NCI-H345 (cell line): ENCODE results near the gene SNX10.
A peak's percentile ranks its signal among the peaks of the same experiment; 100 is the strongest.

Experiments
- DNase-seq: peaks from one replicate; lab custom pipeline; 2025; lab: John Stamatoyannopoulos, UW

SNX10 gene

DNA sequence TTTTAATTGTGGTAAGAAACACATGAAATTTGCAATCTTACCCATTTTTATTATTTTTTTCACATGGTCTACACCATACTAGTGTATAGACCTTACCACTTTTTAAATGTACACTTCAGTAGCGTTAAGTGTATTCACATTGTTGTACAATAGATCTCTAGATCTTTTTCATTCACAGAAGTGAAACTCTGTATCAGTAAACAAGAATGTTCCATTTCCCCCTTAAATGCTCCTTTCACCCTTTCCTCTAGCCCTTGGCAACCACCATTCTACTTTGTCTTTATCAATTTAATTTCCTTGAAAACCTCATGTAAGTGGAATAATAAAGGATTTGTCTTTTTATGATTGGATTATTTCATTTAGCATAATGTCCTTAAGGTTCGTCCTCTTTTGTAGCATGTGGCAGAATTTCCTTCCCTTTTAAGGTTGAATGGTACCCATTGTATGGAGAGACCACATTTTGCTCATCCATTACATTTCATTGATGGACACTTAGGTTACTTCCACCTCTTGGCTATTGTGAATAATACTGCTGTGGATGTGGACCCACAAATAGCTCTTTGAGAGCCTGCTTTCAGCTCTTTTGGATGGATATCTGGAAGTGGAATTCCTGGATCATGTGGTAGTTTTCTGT lies 45.7 kb downstream of the SNX10 start:
- DNase-seq: no peak

- no peak for DNase-seq
These were observed 48.9 kb downstream of the SNX10 start for GRCh38 chr7:26340476-26341018.

DNA sequence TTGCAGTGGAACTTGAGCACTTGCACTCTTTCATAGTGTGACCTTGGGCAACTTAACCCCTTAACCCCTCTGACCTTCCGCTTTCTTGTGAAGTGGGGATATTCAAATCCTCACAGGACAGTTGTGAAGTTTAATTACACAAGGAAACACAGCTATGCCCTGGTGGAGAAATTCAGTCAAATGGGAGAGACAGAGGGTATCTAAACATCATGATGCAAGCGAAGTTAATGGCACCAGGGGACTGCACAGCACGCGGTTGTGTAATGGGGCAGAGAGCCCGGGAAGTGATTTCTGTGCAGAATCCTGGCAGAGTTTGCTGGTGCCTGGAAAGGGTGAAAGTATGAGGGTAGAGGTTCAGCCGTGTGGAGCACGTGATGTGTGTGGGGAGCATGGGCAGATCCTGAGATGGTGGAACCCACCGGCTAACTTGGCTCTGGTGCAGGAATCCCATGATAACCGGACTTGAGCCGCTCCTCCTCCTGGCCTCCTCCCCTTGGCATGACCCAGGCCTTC lies 51.7 kb downstream of the SNX10 start:
- DNase-seq: no peak

DNA sequence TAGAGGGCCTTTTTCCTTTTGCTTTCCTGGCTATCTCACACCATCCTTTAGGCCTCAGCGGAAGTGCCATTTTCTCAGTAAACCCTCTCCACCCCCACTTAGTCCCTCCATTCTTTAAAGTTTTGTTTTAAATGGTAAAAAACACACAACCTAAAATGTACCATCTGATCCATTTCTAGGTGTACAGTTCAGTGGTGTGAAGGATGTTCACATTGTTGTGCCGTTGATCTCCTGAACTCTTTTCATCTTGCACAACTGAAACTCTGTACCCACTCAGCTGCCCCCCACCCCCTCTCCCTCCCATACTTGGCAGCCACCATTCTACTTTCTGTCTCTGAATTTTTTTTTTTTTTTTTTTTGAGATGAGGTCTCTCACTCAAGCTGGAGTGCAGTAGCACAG lies 52.2 kb downstream of the SNX10 start:
- DNase-seq: no peak

- no peak for DNase-seq
These were observed 53.5 kb downstream of the SNX10 start for GRCh38 chr7:26345202-26345601.

- no peak for DNase-seq
These were observed 54.2 kb downstream of the SNX10 start for GRCh38 chr7:26345837-26346236.

DNA sequence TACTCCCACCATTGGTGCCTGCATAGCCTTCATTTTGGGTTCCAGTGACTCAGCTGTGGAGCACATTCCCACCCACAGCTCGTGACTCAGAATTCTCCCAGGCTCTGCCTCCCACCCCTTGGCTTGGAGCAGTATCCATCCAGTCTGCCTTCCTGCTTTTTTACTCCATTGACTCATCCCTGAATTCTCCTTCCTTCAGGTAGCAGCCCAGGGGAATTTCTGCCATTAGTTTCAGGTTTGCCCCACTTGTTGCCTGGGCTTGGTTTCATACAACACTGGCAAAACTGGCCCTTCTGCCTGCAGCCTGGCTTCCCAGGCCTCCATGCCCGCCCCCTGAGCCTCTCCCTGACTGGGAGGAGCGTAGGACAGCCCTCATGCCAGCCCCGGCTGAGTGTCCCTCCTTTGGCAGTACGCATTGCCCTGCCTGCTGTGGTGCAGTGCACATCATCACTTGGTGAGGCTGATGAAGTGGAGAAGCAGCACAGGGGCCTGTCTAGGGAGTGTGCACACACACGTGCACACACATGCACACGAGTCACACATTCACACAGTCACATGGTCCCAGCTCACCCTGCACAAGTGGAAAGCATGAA lies 55.0 kb downstream of the SNX10 start:
- DNase-seq: no peak

- DNase-seq: no peak
These were observed 56.7 kb downstream of the SNX10 start for GRCh38 chr7:26348234-26348851.

GRCh38 chr7:26349005-26349915 lies 57.6 kb downstream of the SNX10 start:
- peak; percentile 28 for DNase-seq

- DNase-seq: no peak
These were observed 59.5 kb downstream of the SNX10 start for GRCh38 chr7:26351171-26351570.

- DNase-seq: no peak
These were observed 64.6 kb downstream of the SNX10 start for GRCh38 chr7:26356229-26356628.

GRCh38 chr7:26356929-26357798 lies 65.5 kb downstream of the SNX10 start:
- DNase-seq: no peak

DNA sequence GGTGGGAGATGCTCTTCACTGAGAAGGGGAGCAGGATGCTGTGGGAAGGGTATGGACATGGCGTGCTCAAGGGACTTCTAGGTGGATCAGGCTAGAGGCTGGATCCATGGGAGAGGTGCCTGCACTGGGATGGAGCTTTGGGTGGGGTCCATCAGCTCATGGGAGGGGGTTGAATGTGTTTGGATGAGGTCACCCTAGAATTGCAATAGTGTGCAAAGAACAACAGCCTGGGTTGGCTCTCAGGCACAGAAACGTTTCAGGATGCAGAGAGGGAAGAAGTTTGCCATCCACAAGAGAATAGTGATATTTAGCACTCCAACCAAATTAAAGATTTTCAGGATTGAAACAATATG lies 66.1 kb downstream of the SNX10 start:
- no peak for DNase-seq

- no peak for DNase-seq
These were observed 69.0 kb downstream of the SNX10 start for GRCh38 chr7:26360650-26361049.

- DNase-seq: no peak
These were observed 70.0 kb downstream of the SNX10 start for GRCh38 chr7:26361637-26362036.

- no peak for DNase-seq
These were observed 71.8 kb downstream of the SNX10 start for GRCh38 chr7:26363465-26363864.

DNA sequence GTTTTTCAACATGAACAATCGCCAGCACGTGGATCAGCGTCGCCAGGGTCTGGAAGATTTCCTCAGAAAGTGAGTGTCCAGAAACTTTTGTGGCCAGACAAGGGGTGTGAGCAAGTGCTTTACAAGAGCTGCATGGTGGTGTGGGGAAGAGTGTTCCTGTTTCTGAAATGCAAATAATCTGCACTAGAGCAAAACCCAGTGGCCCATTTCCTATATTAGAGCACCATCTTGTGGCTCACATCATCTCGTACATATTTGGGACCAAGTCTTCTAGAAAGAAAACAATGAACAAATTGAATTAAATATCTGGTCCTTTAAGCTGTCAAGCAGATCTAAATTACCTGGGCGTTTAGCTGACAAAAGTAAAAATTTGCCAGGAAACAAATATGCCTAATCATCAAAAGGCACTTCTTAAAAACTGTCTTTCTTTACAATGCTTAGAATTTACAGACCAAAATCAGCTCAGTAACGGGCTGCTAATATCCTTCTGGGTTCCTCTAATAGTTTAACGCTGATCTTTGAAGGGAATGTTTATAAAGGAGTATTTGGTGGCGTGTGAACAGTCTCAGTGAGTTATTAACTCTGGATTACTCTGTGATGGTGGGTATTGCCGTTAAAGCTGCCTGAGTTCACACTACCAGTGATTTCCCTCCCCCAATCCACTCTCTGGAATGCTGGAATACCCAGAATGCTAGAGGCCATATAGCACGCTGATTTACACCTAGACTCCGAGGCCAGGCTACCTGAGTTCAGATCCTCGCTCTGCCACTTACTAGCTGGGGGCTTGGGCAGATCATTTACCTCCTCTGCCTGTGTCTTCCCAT lies 73.6 kb downstream of the SNX10 start:
- peak; percentile 75 for DNase-seq

GRCh38 chr7:26365901-26366275 lies 74.2 kb downstream of the SNX10 start:
- no peak for DNase-seq

- DNase-seq: no peak
These were observed 75.6 kb downstream of the SNX10 start for GRCh38 chr7:26367219-26367711.

DNA sequence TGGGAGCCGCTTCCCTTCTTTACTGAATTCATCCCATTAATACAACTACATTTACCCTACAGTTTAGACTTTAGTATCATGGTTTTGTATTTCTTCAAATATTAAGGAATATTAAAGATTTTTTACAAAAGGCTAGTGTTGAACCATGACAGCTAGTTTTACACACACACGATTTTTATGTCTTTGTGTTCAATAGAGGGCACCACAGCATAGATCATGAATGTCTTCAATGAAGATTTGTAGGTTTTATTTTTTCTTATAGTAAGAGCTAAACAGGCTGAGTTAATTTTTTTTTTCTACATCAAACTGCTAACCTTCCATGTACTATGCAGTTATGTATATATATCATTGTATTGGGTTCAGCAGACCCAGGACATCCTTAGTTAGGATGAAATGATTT lies 76.9 kb downstream of the SNX10 start:
- no peak for DNase-seq
